ENCODE data around the gene MN1.

The MN1 gene

DNA sequence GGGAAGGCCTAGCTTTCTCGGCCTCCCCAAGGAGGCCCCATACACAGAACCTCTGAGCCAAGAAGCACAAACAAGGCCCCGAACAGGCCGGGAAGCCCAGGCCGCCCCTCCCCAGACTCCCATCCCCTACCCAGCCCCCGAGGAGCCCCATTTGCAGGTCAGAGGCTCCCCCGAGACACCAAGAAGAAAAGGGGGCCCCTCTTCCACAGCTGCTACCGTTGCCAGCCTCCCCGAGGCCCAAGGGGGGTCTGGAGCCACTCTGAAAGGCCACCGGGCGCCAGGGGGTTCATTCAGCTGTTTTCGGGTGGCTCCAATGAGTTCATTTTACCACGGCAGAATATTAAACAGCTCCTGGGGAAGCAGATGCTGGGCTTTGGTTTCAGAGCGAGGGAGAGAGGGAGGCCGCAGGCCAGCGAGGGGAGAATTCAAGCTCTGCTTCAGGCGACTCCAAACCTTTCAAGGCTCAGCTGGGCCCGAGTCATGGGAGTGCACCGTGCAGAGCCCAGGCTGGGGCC, 28.5 kb downstream of the MN1 start:
- no peak for DNase-seq (ENCODE audit: extremely low spot score)
- TF ChIP-seq CTCF (IDR thresholded peaks at IDR 0.05; ENCODE audit: control extremely low read depth, extremely low read depth, low read depth, missing control alignments), result no peak
- ChIA-PET POLR2A (no interaction called here), CTCF (no interaction called here)

DNA sequence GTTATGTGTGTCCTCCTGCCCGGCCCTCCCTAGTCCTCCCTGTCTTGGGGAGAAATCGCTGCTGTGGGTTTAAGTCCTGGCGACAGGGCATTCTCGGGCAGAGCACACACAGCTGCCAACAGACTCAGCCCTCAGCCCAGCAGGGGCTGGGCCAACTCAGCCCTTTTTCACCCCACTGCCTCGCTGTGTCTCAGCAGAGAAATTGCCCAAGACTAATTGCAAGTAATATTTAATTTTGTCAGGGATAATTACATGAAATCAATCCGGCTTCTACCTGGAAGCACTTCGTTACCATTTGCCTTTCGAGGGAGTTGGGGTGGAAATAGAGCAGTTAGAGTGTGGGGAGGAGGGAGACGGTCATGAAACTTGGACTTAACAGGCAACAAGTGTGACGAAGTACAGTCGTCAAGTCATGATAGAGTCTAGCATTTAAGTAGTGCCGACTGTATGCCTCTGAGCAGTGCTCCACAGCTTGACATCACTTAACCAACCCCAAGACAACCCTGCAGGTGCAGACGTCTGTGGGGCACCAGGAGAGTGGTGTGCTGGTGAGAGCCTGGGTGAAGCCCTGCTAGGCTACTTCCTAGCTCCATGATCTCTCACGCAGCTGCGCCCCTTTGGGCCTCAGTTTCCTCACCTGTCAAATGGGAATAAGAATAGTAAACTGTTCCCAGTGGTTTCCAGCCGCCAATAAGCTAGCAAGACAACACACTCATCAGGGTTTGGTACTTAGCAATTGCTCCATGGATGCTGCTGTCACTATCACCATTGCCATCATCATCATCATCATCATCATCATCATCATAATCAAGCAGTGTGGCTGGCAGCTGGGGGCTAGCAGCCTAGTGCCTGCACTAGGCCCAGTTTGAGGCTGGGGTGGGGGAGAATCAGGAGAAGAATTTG, 29.2 kb downstream of the MN1 start:
- ChIA-PET CTCF (no interaction called here), POLR2A (no interaction called here)
- no peak for TF ChIP-seq CTCF (IDR thresholded peaks at IDR 0.05; ENCODE audit: control extremely low read depth, extremely low read depth, low read depth, missing control alignments)
- DNase-seq (ENCODE audit: extremely low spot score), result no peak

DNA sequence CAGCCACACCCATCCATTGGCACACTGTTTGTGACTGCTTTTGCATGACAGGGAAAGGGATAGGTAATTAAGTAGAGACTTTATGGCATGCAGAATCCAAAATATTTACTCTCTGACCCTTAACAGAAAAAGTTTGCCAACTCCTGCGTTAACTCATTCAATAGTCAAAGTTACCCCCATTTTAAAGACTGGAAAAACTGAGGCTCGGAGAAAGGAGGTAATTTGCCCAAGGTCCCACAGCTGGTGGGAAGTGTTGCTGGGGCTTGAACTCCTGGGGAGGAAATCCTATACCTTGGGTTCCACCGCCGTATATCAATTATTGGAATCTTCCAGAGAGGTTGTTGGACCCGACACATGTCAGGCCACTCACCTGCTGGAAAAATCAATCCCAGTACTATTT, 29.9 kb downstream of the MN1 start:
- CTCF ChIA-PET, result no interaction called here
- POLR2A ChIA-PET, result no interaction called here
- no peak for TF ChIP-seq CTCF (IDR thresholded peaks at IDR 0.05; ENCODE audit: control extremely low read depth, extremely low read depth, low read depth, missing control alignments)
- DNase-seq (ENCODE audit: extremely low spot score), result no peak

DNA sequence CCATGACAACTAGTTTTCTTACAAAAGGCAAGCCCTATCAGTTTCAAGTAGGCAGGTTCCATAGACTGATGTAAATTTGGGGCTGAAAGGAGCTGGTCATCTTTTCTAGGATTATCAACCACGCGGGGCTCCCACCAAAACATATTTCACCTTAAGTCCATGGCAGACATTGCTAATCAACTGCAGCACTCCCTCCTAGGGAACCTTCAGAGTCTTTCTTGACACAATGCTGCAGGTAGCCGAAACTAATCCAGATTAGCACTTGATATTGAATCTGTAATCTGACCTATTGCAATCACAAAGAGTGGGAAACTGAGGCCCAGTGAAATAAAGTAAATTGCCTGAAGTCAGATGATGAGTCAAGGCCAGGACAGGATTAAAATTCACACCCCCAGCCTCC, 32.5 kb downstream of the MN1 start:
- CTCF ChIA-PET, result no interaction called here

DNA sequence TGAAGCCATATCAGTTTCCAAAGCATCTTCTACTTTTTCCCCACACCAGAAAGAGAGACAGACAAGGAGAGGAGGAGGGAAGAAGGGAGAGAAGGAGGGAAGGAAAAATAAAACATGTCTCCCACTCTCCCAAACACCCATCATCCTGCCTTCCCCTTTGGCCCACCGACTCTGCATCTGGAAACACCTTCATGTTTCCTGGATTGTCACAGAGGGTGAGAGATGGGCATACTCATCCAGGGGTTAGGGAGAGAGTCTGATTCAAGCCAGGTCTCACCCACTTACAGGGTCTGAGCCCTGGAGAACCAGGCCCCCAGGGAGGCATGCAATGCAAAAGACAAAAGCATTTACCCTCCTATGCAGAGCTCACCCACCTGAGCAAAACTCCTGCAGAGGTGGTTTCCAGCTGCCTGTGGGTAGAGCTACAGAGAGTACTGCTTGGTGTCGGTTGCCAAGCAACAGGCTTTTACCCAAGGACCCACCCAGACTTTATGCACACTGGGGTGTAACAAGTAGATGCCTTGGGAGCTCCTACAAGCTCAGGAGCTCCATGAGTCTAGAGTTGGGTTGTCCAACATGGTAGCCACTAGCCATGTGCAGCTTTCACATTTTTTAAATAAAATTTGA, 33.4 kb downstream of the MN1 start:
- no peak for DNase-seq (ENCODE audit: extremely low spot score)
- no peak for TF ChIP-seq CTCF (IDR thresholded peaks at IDR 0.05; ENCODE audit: control extremely low read depth, extremely low read depth, low read depth, missing control alignments)
- CTCF ChIA-PET, result no interaction called here
- POLR2A ChIA-PET, result no interaction called here

More for the DNA sequence above, 32.5 kb downstream of the MN1 start:
- POLR2A ChIA-PET, result no interaction called here
- DNase-seq (ENCODE audit: extremely low spot score), result no peak
- no peak for TF ChIP-seq CTCF (IDR thresholded peaks at IDR 0.05; ENCODE audit: control extremely low read depth, extremely low read depth, low read depth, missing control alignments)

DNA sequence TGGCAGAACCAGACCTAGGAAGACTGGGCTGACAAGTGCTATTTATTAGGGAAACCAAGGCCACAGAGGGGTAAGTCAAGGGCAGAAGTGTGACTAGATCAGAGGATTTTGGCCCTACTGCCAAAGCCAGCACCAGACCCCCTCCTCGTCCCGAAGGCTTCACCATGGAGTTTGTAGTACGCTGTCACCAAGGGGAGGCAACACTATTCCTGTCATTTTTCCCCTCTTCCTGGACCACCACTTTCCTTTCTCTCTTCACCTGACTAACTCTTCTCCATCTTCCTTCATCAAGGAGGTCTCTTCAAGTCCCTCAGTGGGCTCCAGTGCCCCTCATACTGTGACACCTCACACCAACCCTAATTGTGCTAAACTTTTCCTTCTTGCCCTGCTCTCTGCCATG, 34.9 kb downstream of the MN1 start:
- POLR2A ChIA-PET, result no interaction called here
- no peak for TF ChIP-seq CTCF (IDR thresholded peaks at IDR 0.05; ENCODE audit: control extremely low read depth, extremely low read depth, low read depth, missing control alignments)
- DNase-seq (ENCODE audit: extremely low spot score), result no peak
- CTCF ChIA-PET, result no interaction called here

All from GM10248 (cell line).